ENCODE measurements around the gene GCNA. TPM values are rescaled to one million over a fixed set of nuclear protein-coding genes. Genes with fewer than 3 reads are reported as not detected.

Gene GCNA
- polyA plus RNA-seq, 2 of the 4 experiments (the other 2 are of a cell fraction): 1.4 to 1.7 TPM

- FAIRE-seq (no peak), DNase-seq (ENCODE audit: low read depth in 1 of 2, low spot score in 1 of 2) (no peak), ATAC-seq (peak; percentile 60 to 62; a peak in 5 of 6 replicates)
- Histone ChIP-seq H3K27ac (no peak overlapping the region), H3K9me3 (no peaks in the 10 kb centered on the region), H3K4me1 (no peaks in the 10 kb centered on the region), H3K4me3 (no peak overlapping the region), H3K4me2 (no peak overlapping the region)
- 96% methylated on average over 21 of the region's 43 CpGs for WGBS (ENCODE audit: missing lambda C conversion rate)
- ChIA-PET CTCF (no interaction called here), POLR2A (no interaction called here)
- TF ChIP-seq, protein P1, sequence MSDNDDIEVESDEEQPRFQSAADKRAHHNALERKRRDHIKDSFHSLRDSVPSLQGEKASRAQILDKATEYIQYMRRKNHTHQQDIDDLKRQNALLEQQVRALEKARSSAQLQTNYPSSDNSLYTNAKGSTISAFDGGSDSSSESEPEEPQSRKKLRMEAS (IDR thresholded peaks at IDR 0.05): no peak
- TF ChIP-seq EHMT2 (IDR thresholded peaks at IDR 0.05; ENCODE audit: low read depth): no peak
- TF ChIP-seq ESRRA (IDR thresholded peaks at IDR 0.05; ENCODE audit: borderline replicate concordance, low read length): no peak
- no peak for TF ChIP-seq RNF2 (IDR thresholded peaks at IDR 0.05; ENCODE audit: borderline replicate concordance, low read depth)
- no peak for TF ChIP-seq REST (IDR thresholded peaks at IDR 0.05)
- TF ChIP-seq FOXS1 (CRISPR knock-in tag; IDR thresholded peaks at IDR 0.05): no peak
- TF ChIP-seq POLR2AphosphoS2 (conservative IDR thresholded peaks at IDR 0.05; ENCODE audit: low read length): no peak
- no peak for TF ChIP-seq HMGXB4 (CRISPR knock-in tag; IDR thresholded peaks at IDR 0.05; ENCODE audit: borderline replicate concordance)
- no peak for TF ChIP-seq EP300 (IDR thresholded peaks at IDR 0.05)
- TF ChIP-seq POLR2A (IDR thresholded peaks at IDR 0.05; ENCODE audit: low read length): no peak
- TF ChIP-seq HDAC2 (IDR thresholded peaks at IDR 0.05): no peak
- no peak for TF ChIP-seq MAZ (IDR thresholded peaks at IDR 0.05; ENCODE audit: borderline replicate concordance, low read depth, low read length)
- no peak for TF ChIP-seq TFCP2L1 (CRISPR knock-in tag; IDR thresholded peaks at IDR 0.05)
- TF ChIP-seq JUN (IDR thresholded peaks at IDR 0.05): no peak
- no peak for TF ChIP-seq RARB (CRISPR knock-in tag; IDR thresholded peaks at IDR 0.05)
- TF ChIP-seq JUNB (IDR thresholded peaks at IDR 0.05): no peak
- TF ChIP-seq USF2 (IDR thresholded peaks at IDR 0.05): no peak
These were observed 38.7 kb downstream of the GCNA start for GRCh38 chrX:71616672-71617529.

DNA sequence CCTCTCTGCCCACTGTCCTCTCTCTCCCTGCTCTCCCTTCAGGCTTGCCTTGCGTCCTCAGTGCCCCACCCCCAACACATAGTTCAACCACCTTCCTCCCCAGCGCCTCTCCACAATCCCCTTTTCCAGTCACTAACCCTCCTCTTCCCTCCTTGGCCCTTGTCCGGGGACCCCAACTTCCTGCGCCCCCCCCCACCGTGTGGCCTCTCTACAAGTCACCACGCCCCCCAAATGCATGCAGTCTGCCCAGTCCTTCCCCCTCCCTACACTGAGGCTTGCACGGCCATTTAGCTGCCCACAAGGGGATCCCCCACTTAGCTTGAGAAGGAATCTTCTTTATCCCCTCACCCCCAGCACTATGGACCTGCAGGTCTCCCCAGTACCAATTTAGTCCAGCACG lies 39.5 kb downstream of the GCNA start:
- TF ChIP-seq USF2 (IDR thresholded peaks at IDR 0.05) (no peak), FOXS1 (CRISPR knock-in tag; IDR thresholded peaks at IDR 0.05) (no peak), TP53 (CRISPR knock-in tag; IDR thresholded peaks at IDR 0.05) (no peak), RAD21 (conservative IDR thresholded peaks at IDR 0.05 in 1 of 2, IDR thresholded peaks at IDR 0.05 in 1 of 2) (no peak)
- Histone ChIP-seq H3K4me1 (no peaks in the 10 kb centered on the region), H3K27ac (no peak overlapping the region), H3K4me3 (no peak overlapping the region), H3K9me3 (no peaks in the 10 kb centered on the region), H3K4me2 (no peak overlapping the region)
- ATAC-seq (no peak), FAIRE-seq (no peak), DNase-seq (ENCODE audit: low read depth in 1 of 2, low spot score in 1 of 2) (no peak)
- 97% methylated on average over 5 of the region's 8 CpGs for WGBS (ENCODE audit: missing lambda C conversion rate)
- ChIA-PET CTCF (no interaction called here), POLR2A (no interaction called here)
